H1 (cell line): ENCODE results near the gene NAIF1. TPM values are rescaled to one million over a fixed set of nuclear protein-coding genes. Genes with fewer than 3 reads are reported as not detected.
A peak's percentile ranks its signal among the peaks of the same experiment; 100 is the strongest.

ENCODE experiments used
- CTCF ChIA-PET: fragments of 300-600 bp; sonication (Branson Sonifier 250); formaldehyde crosslinking; loops from one replicate; lab custom pipeline; 2021; ENCODE audit not compliant: partially characterized antibody; lab: Charles Lee
- POLR2A ChIA-PET: fragments of 300-600 bp; sonication (Branson Sonifier 250); formaldehyde crosslinking; loops from one replicate; lab custom pipeline; 2021; ENCODE audit warnings: inconsistent platforms; ENCODE audit not compliant: partially characterized antibody; lab: Charles Lee
- DNase-seq, 2 experiments: peaks; one replicate each; pipeline versions ENCODE4 v3.0.0 to v3.0.0-alpha.2; 2010 to 2022; ENCODE audit warnings: low spot score in 2 of 2, low read depth in 1 of 2, mixed read lengths in 1 of 2
- FAIRE-seq: peaks from 2 replicates; lab custom pipeline; 2011; peaks lifted over from hg19 to GRCh38; lab: Jason Lieb, UNC
- H2AFZ ChIP-seq: 2 replicates; pipeline ENCODE4 v1.8.1; 2012; ENCODE audit warnings: low read length, inconsistent platforms
- H2AK5ac ChIP-seq: 2 replicates; pipeline ENCODE4 v1.6.1; 2013; ENCODE audit warnings: low read depth, low read length
- H2BK120ac ChIP-seq: replicated peaks from 2 replicates; pipeline ENCODE3; 2013; ENCODE audit warnings: low read depth, low read length, inconsistent platforms
- H2BK12ac ChIP-seq: 2 replicates; pipeline ENCODE4 v1.6.1; 2013; ENCODE audit warnings: low read depth, low read length
- H2BK15ac ChIP-seq: 2 replicates; pipeline ENCODE4 v1.6.1; 2013; ENCODE audit warnings: low read length
- H2BK20ac ChIP-seq: 2 replicates; pipeline ENCODE4 v1.6.1; 2013; ENCODE audit warnings: low read length
- H2BK5ac ChIP-seq: 2 replicates; pipeline ENCODE4 v1.6.1; 2013; ENCODE audit warnings: low read depth, low read length
- H3K14ac ChIP-seq: 2 replicates; pipeline ENCODE4 v1.6.1; 2013; ENCODE audit warnings: inconsistent platforms; ENCODE audit not compliant: insufficient read length
- H3K18ac ChIP-seq: 2 replicates; pipeline ENCODE4 v1.6.1; 2013; ENCODE audit warnings: low read length; ENCODE audit errors: extremely low read depth
- H3K23ac ChIP-seq: 2 replicates; pipeline ENCODE4 v1.6.1; 2013; ENCODE audit warnings: inconsistent platforms; ENCODE audit not compliant: insufficient read length
- H3K23me2 ChIP-seq: 2 replicates; pipeline ENCODE4 v1.6.1; 2013; ENCODE audit warnings: low read depth, low read length
- H3K27ac ChIP-seq: 2 replicates; pipeline ENCODE4 v1.6.1; 2011; ENCODE audit warnings: low read depth, low read length, inconsistent platforms
- H3K27me3 ChIP-seq, 4 experiments: replicated peaks in 1 of 4; 1 replicate in 1 of 4; 2 replicates in 3 of 4; pipeline versions ENCODE4 v1.6.1 to v1.8.1; 2011 to 2013; ENCODE audit warnings: low read length in 3 of 4, mild to moderate bottlenecking in 3 of 4, inconsistent platforms in 2 of 4, mixed read lengths in 2 of 4, moderate library complexity in 1 of 4; ENCODE audit not compliant: control insufficient read depth in 3 of 4, insufficient read depth in 3 of 4; ENCODE audit errors: extremely low read depth in 1 of 4
- H3K36me3 ChIP-seq, 4 experiments: 2 replicates each; pipeline versions ENCODE4 v1.6.1 to v1.8.1; 2011 to 2013; ENCODE audit warnings: mild to moderate bottlenecking in 4 of 4, low read length in 3 of 4, moderate library complexity in 2 of 4, control low read depth in 1 of 4, inconsistent platforms in 1 of 4; ENCODE audit not compliant: insufficient read depth in 4 of 4, control insufficient read depth in 2 of 4
- H3K4ac ChIP-seq: replicated peaks from 2 replicates; pipeline ENCODE3; 2013; ENCODE audit warnings: low read length, low read depth, mixed read lengths, inconsistent platforms; ENCODE audit not compliant: insufficient read length
- H3K4me1 ChIP-seq, 4 experiments: replicated peaks in 1 of 4; 1 replicate in 1 of 4; 2 replicates in 3 of 4; pipeline versions ENCODE4 v1.6.1 to v1.8.1; 2011 to 2013; ENCODE audit warnings: low read length in 3 of 4, inconsistent platforms in 2 of 4, mixed read lengths in 1 of 4; ENCODE audit not compliant: insufficient read depth in 4 of 4, control insufficient read depth in 3 of 4
- H3K4me2 ChIP-seq, 2 experiments: 2 replicates each; pipeline versions ENCODE4 v1.6.1 to v1.8.1; 2011 to 2013; ENCODE audit warnings: low read depth in 2 of 2, low read length in 2 of 2, control low read depth in 1 of 2, inconsistent platforms in 1 of 2, mild to moderate bottlenecking in 1 of 2; ENCODE audit not compliant: insufficient read depth in 1 of 2
- H3K4me3 ChIP-seq, 4 experiments: fragments of 200-600, 300-600 bp in 1 of 4; sonication (generic), shearing (Covaris generic), sonication (Bioruptor Twin) in 1 of 4; 2 replicates each; pipeline versions ENCODE4 v1.5.1 to v1.8.1; 2011 to 2016; ENCODE audit warnings: low read length in 4 of 4, low read depth in 3 of 4, control low read depth in 2 of 4, inconsistent platforms in 2 of 4, mild to moderate bottlenecking in 2 of 4, mixed read lengths in 1 of 4, moderate library complexity in 1 of 4; ENCODE audit not compliant: insufficient read depth in 2 of 4; ENCODE audit errors: extremely low read depth in 1 of 4
- H3K56ac ChIP-seq: replicated peaks from 2 replicates; pipeline ENCODE3; 2013; ENCODE audit warnings: low read depth, mild to moderate bottlenecking, mixed read lengths, low read length, inconsistent platforms; ENCODE audit not compliant: insufficient read length
- H3K79me1 ChIP-seq: 2 replicates; pipeline ENCODE4 v1.6.1; 2013; ENCODE audit warnings: low read depth, low read length, control low read depth
- H3K79me2 ChIP-seq, 2 experiments: 2 replicates each; pipeline versions ENCODE4 v1.6.1 to v1.8.1; 2012 to 2013; ENCODE audit warnings: low read length in 2 of 2, mild to moderate bottlenecking in 2 of 2, inconsistent platforms in 1 of 2; ENCODE audit not compliant: insufficient read depth in 2 of 2, control insufficient read depth in 1 of 2
- H3K9ac ChIP-seq, 4 experiments: replicated peaks in 1 of 4; 1 replicate in 1 of 4; 2 replicates in 3 of 4; pipeline versions ENCODE4 v1.6.1 to v1.8.1; 2011 to 2013; ENCODE audit warnings: low read depth in 3 of 4, low read length in 3 of 4, control low read depth in 2 of 4, mild to moderate bottlenecking in 2 of 4, moderate library complexity in 2 of 4, inconsistent platforms in 1 of 4; ENCODE audit errors: extremely low read depth in 1 of 4
- H3K9me3 ChIP-seq, 2 experiments: 2 replicates each; pipeline versions ENCODE4 v1.6.1 to v1.8.1; 2012 to 2013; ENCODE audit warnings: mild to moderate bottlenecking in 2 of 2, moderate library complexity in 2 of 2, control low read depth in 1 of 2, inconsistent platforms in 1 of 2, low read depth in 1 of 2, low read length in 1 of 2, mixed read lengths in 1 of 2; ENCODE audit not compliant: insufficient read depth in 2 of 2
- H4K20me1 ChIP-seq, 2 experiments: replicated peaks in 1 of 2; 2 replicates each; pipeline versions ENCODE3 to v1.8.1; 2011 to 2013; ENCODE audit warnings: inconsistent platforms in 2 of 2, low read length in 2 of 2, mild to moderate bottlenecking in 1 of 2; ENCODE audit not compliant: insufficient read depth in 2 of 2, control insufficient read depth in 1 of 2
- H4K5ac ChIP-seq: 2 replicates; pipeline ENCODE4 v1.6.1; 2013; ENCODE audit warnings: low read length, low read depth, mixed read lengths, inconsistent platforms; ENCODE audit not compliant: insufficient read length
- H4K8ac ChIP-seq: 2 replicates; pipeline ENCODE4 v1.8.0; 2013; ENCODE audit warnings: mild to moderate bottlenecking, moderate library complexity, low read length, inconsistent platforms; ENCODE audit not compliant: insufficient read depth; ENCODE audit errors: extremely low read depth
- H4K91ac ChIP-seq: replicated peaks from 2 replicates; pipeline ENCODE3; 2013; ENCODE audit warnings: low read length, mixed read lengths, inconsistent platforms; ENCODE audit not compliant: insufficient read length
- CREB1 ChIP-seq: IDR thresholded peaks from 2 replicates; pipeline ENCODE4 v1.6.1; 2012; ENCODE audit warnings: inconsistent platforms
- JUND ChIP-seq: IDR thresholded peaks from 2 replicates; pipeline ENCODE4 v1.6.1; 2011; ENCODE audit warnings: mild to moderate bottlenecking, improper control_type of control experiment, low read length
- KDM5A ChIP-seq: fragments of 200-600 bp; IDR thresholded peaks from 2 replicates; pipeline ENCODE4 v1.7.1; 2012; ENCODE audit warnings: mild to moderate bottlenecking, low read length, inconsistent platforms, mixed read lengths
- RXRA ChIP-seq: IDR thresholded peaks from 2 replicates; pipeline ENCODE4 v1.6.1; 2011; ENCODE audit warnings: low read depth, mild to moderate bottlenecking, low read length, moderate library complexity; ENCODE audit not compliant: insufficient read depth
- SRF ChIP-seq: IDR thresholded peaks from 2 replicates; pipeline ENCODE4 v1.6.1; 2011; ENCODE audit warnings: mild to moderate bottlenecking, low read depth, low read length, moderate library complexity
- TAF7 ChIP-seq: optimal IDR thresholded peaks from 2 replicates; pipeline ENCODE3; 2011; ENCODE audit warnings: low read depth, mild to moderate bottlenecking, inconsistent platforms, low read length, moderate library complexity, borderline replicate concordance
- WGBS, 2 experiments: shearing (Covaris generic) in 1 of 2; methylation state at CpG; one replicate each; pipeline versions ENCODE4 v1.1.6 to v1.1.7; 2013 to 2015; ENCODE audit warnings: low lambda C conversion rate in 2 of 2, mixed read lengths in 2 of 2, inconsistent platforms in 1 of 2, low coverage in 1 of 2, missing lambda C conversion rate in 1 of 2; ENCODE audit not compliant: insufficient replicate concordance in 2 of 2, insufficient coverage in 1 of 2, insufficient read length in 1 of 2; ENCODE audit errors: extremely low coverage in 1 of 2, missing lambda C conversion rate in 1 of 2; 5-methylcytosine and 5-hydroxymethylcytosine counted together
- polyA plus RNA-seq, 7 experiments: library from polyadenylated mRNA; depleted of rRNA in 3 of 7; stranded (reverse) in 5 of 7; unstranded in 2 of 7; fragments of >200 nt in 5 of 7; fragments of 200-250 nt in 2 of 7; gene quantifications; 1 replicate in 5 of 7; 2 replicates in 1 of 7; 4 replicates in 1 of 7; pipeline versions ENCODE4 v1.2.1 to v1.2.3, GENCODE V29; 2011 to 2013; ENCODE audit warnings: missing spikeins in 2 of 7, mixed read lengths in 2 of 7
- total RNA-seq: library from RNA; stranded (reverse); fragmentation: NEBNext Ultra II Directional; extraction: Animal tissue kit (Norgen Biotek cat#: 25700); gene quantifications from 2 replicates; pipeline ENCODE4 v1.2.1, GENCODE V29; 2021
- TF ChIP-seq, protein P1 (sequence below): IDR thresholded peaks from 2 replicates; pipeline ENCODE4 v1.6.1; 2012; ENCODE audit warnings: inconsistent platforms
- TF ChIP-seq, protein P2 (sequence below): IDR thresholded peaks from 2 replicates; pipeline ENCODE4 v1.6.1; 2011; ENCODE audit warnings: low read depth, mild to moderate bottlenecking, low read length; ENCODE audit not compliant: insufficient read depth

Gene NAIF1
- total and polyA plus RNA-seq, 2 of the 8 experiments (the other 6 are each of a cell fraction or from before 2014, with no cell fraction given): 8.7 to 9.0 TPM

DNA sequence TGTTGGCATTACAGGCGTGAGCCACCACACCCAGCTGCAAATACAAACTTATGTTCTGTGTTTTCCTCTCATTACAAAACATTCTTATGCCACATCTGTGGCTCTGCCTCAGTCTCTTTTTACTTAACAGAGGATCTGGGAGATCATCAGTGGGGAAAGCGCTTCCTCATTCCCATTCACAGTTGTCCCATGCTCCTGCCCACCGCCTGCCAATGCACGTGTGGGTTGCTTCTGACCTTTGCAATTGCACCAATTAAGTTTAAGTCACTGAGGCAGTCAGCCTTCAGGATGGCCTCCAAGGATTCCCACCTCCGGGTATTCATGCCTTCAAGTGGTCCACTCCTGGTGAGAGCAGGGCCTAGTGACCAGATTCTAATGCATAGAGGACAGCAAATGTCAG is 51.4 kb downstream of the NAIF1 start:
- H2AK5ac ChIP-seq: no peak overlapping the region
- no peaks in the 10 kb centered on the region for H3K27me3 ChIP-seq
- H3K27ac ChIP-seq: no peak overlapping the region
- H2AFZ ChIP-seq: no peak overlapping the region
- no peak overlapping the region for H2BK12ac ChIP-seq
- DNase-seq (no peak), FAIRE-seq (no peak)
- no peaks in the 10 kb centered on the region for H3K36me3 ChIP-seq
- H3K9me3 ChIP-seq: no peaks in the 10 kb centered on the region
- H3K23ac ChIP-seq: no peak overlapping the region
- H3K4me2 ChIP-seq: no peak overlapping the region
- H2BK5ac ChIP-seq: no peak overlapping the region
- ChIA-PET CTCF (interaction anchor here (0.8 to 38.5 kb wide), 2 partner anchors 19 to 67 kb away, joined by 3 to 825 read pairs; partner anchors contain the start of gene DPM2), POLR2A (interaction anchor here (1.8 kb wide), 1 partner anchor 10 kb away, joined by 3 read pairs; no protein-coding TSS in a partner anchor)
- no peak overlapping the region for H4K5ac ChIP-seq
- H2BK120ac ChIP-seq: no peak overlapping the region
- H3K23me2 ChIP-seq: no peaks in the 10 kb centered on the region
- H3K4me1 ChIP-seq: peaks cover 2 to 6% (median 4%) of the 10 kb centered on the region in 4 experiments; a peak in 6 of 7 replicates
- H2BK15ac ChIP-seq: no peak overlapping the region
- H3K79me2 ChIP-seq: no peaks in the 10 kb centered on the region
- WGBS, 2 experiments: 89% methylated on average over 5 of the region's 5 CpGs; no CpG with 5 or more reads in 1 of the 2 experiments
- H3K9ac ChIP-seq: no peak overlapping the region
- H3K79me1 ChIP-seq: no peaks in the 10 kb centered on the region
- H3K4me3 ChIP-seq: no peak overlapping the region
- TF ChIP-seq SRF (no peak), JUND (no peak), TAF7 (no peak), CREB1 (no peak), KDM5A (no peak), RXRA (no peak)
- TF ChIP-seq, protein P1, sequence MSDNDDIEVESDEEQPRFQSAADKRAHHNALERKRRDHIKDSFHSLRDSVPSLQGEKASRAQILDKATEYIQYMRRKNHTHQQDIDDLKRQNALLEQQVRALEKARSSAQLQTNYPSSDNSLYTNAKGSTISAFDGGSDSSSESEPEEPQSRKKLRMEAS: no peak
- TF ChIP-seq, protein P2, sequence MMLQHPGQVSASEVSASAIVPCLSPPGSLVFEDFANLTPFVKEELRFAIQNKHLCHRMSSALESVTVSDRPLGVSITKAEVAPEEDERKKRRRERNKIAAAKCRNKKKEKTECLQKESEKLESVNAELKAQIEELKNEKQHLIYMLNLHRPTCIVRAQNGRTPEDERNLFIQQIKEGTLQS: no peak
- no peak overlapping the region for H3K56ac ChIP-seq
- H2BK20ac ChIP-seq: no peak overlapping the region
- no peak overlapping the region for H3K14ac ChIP-seq
- no peaks in the 10 kb centered on the region for H4K20me1 ChIP-seq
- no peak overlapping the region for H3K4ac ChIP-seq
- H4K91ac ChIP-seq: no peak overlapping the region
- H3K18ac ChIP-seq: no peak overlapping the region
- H4K8ac ChIP-seq: peak overlapping the region; percentile 35; the same call in 1 of the 2 replicates
